Astrocyte (in vitro differentiated cells and primary cell): ENCODE results near the gene ARL15. TPM values are rescaled to one million over a fixed set of nuclear protein-coding genes. Genes with fewer than 3 reads are reported as not detected.

ENCODE experiments used
- DNase-seq: peaks from one replicate; pipeline ENCODE4 v3.0.0-alpha.2; 2010; ENCODE audit warnings: low read depth
- FAIRE-seq: peaks from 2 replicates; lab custom pipeline; 2011; peaks lifted over from hg19 to GRCh38; lab: Jason Lieb, UNC
- H2AFZ ChIP-seq: 2 replicates; pipeline ENCODE4 v1.6.0; 2012; ENCODE audit warnings: low read depth, low read length, inconsistent platforms
- H3K27ac ChIP-seq: 2 replicates; pipeline ENCODE4 v1.5.1; 2011; ENCODE audit warnings: low read depth, low read length, inconsistent platforms
- H3K27me3 ChIP-seq: 2 replicates; pipeline ENCODE4 v1.6.0; 2011; ENCODE audit warnings: low read length, inconsistent platforms; ENCODE audit not compliant: insufficient read depth
- H3K36me3 ChIP-seq: 2 replicates; pipeline ENCODE4 v1.5.1; 2011; ENCODE audit warnings: low read length, inconsistent platforms; ENCODE audit not compliant: insufficient read depth
- H3K4me1 ChIP-seq: 2 replicates; pipeline ENCODE4 v1.5.1; 2011; ENCODE audit warnings: low read length, inconsistent platforms; ENCODE audit not compliant: insufficient read depth
- H3K4me2 ChIP-seq: 2 replicates; pipeline ENCODE4 v1.6.0; 2012; ENCODE audit warnings: low read length, inconsistent platforms
- H3K4me3 ChIP-seq: 2 replicates; pipeline ENCODE4 v1.5.1; 2011; ENCODE audit warnings: low read depth, mild to moderate bottlenecking, low read length, inconsistent platforms; ENCODE audit not compliant: insufficient read depth
- H3K79me2 ChIP-seq: 2 replicates; pipeline ENCODE4 v1.6.0; 2012; ENCODE audit warnings: mild to moderate bottlenecking, low read length, inconsistent platforms; ENCODE audit not compliant: insufficient read depth
- H3K9ac ChIP-seq: 2 replicates; pipeline ENCODE4 v1.6.0; 2012; ENCODE audit warnings: mild to moderate bottlenecking, low read length, inconsistent platforms
- H3K9me3 ChIP-seq: 2 replicates; pipeline ENCODE4 v1.5.1; 2012; ENCODE audit warnings: low read depth, mild to moderate bottlenecking, low read length, inconsistent platforms; ENCODE audit not compliant: insufficient read depth
- H4K20me1 ChIP-seq: 2 replicates; pipeline ENCODE4 v1.6.0; 2012; ENCODE audit warnings: low read length, inconsistent platforms; ENCODE audit not compliant: insufficient read depth
- H3K27ac Mint-ChIP-seq: one replicate; pipeline ENCODE4 v1.8.0; 2021; ENCODE audit warnings: mild to moderate bottlenecking, mixed read lengths; ENCODE audit not compliant: unreplicated experiment
- H3K27me3 Mint-ChIP-seq: one replicate; pipeline ENCODE4 v1.8.0; 2021; ENCODE audit warnings: low read depth, mixed read lengths; ENCODE audit not compliant: unreplicated experiment
- H3K36me3 Mint-ChIP-seq: one replicate; pipeline ENCODE4 v1.8.0; 2021; ENCODE audit warnings: low read depth, mixed read lengths; ENCODE audit not compliant: unreplicated experiment
- H3K4me1 Mint-ChIP-seq: one replicate; pipeline ENCODE4 v1.8.0; 2021; ENCODE audit warnings: low read depth, mixed read lengths; ENCODE audit not compliant: unreplicated experiment
- H3K4me3 Mint-ChIP-seq: one replicate; pipeline ENCODE4 v1.8.0; 2021; ENCODE audit warnings: mild to moderate bottlenecking, moderate library complexity, mixed read lengths; ENCODE audit not compliant: unreplicated experiment
- H3K9me3 Mint-ChIP-seq: one replicate; pipeline ENCODE4 v1.8.0; 2021; ENCODE audit warnings: mild to moderate bottlenecking, mixed read lengths; ENCODE audit not compliant: unreplicated experiment
- EZH2 ChIP-seq: IDR thresholded peaks from 2 replicates; pipeline ENCODE4 v1.6.1; 2012; ENCODE audit warnings: mild to moderate bottlenecking, low read length, inconsistent platforms; ENCODE audit not compliant: insufficient read depth
- total RNA-seq: library from RNA; stranded (reverse); gene quantifications from 2 replicates; pipeline ENCODE4 v1.2.1, GENCODE V29; 2021
- TF ChIP-seq, protein P1 (sequence below): IDR thresholded peaks from 2 replicates; pipeline ENCODE4 v1.5.1; 2011; ENCODE audit warnings: low read depth, mild to moderate bottlenecking, inconsistent platforms, low read length, moderate library complexity; ENCODE audit not compliant: insufficient read depth

ARL15 gene
- total RNA-seq, 1 donor from 2014 or later: 29.1 TPM

DNA sequence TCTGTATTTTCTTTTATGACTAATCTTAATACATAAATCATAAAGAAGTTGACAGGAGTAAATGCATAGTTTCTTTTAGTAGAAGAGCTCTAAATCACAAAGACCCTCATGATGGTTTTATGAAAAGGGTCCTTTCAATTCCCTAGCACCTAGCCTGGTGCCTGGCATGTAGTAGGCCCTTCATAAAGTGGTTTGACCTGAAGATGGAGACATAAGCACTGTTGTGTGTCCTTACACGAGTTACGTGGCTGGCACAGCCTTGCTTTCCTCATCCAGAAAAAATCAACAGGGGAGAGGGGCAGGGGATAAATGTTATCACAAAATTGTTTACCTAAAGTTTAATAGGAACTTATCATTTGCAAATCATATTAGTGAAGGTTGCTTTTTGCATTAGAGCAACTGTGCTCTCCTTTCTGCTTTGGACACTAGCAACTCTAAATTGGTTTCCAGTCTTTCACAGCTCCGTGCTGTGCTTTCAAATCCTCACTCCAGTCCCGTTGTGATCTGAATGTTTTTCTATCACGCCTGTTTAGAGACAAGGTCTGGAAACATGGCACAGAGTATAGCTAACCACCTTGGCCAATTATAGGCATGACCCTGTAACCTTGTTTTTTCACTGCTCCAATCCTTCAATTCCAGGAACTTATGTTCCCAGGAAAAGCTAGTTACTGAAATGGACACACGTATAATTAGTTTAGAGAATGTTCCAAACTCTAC lies 55.7 kb downstream of the ARL15 start:
- no peak for FAIRE-seq

DNA sequence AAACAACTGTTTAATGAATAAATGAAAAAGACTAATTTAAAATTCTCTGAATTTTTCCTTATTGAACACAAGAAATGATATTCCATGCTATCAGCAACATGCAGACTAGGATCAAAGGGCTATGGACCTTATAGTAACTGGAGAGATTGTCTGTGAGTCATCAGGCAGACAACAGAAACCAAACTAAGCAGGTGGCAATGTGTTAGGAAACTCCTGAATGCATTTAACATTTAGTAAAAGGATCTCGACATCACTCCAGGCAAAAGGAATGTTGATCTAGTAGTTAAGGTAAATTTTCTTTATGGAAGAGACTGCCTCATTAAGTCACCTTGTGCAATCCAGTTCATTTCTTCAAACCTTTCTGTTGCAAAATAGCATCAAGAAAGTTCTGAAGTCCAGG lies 58.4 kb downstream of the ARL15 start:
- no peak for FAIRE-seq

More for the DNA sequence above, 55.7 kb downstream of the ARL15 start:
- Histone ChIP-seq H3K4me3 (no peak overlapping the region), H3K9me3 (no peaks in the 10 kb centered on the region), H3K4me1 (no peaks in the 10 kb centered on the region), H3K9ac (no peak overlapping the region), H3K36me3 (no peaks in the 10 kb centered on the region), H3K4me2 (peak overlapping the region; percentile 27), H3K79me2 (peaks cover 4% of the 10 kb centered on the region), H3K27ac (no peak overlapping the region), H3K27me3 (no peaks in the 10 kb centered on the region), H2AFZ (no peak overlapping the region), H4K20me1 (peaks cover 29% of the 10 kb centered on the region)
- DNase-seq: no peak
- Mint-ChIP-seq H3K27me3 (no peaks in the 10 kb centered on the region), H3K4me3 (no peak overlapping the region), H3K9me3 (no peaks in the 10 kb centered on the region), H3K36me3 (no peaks in the 10 kb centered on the region), H3K27ac (no peak overlapping the region), H3K4me1 (peaks cover 17% of the 10 kb centered on the region)
- TF ChIP-seq, protein P1, sequence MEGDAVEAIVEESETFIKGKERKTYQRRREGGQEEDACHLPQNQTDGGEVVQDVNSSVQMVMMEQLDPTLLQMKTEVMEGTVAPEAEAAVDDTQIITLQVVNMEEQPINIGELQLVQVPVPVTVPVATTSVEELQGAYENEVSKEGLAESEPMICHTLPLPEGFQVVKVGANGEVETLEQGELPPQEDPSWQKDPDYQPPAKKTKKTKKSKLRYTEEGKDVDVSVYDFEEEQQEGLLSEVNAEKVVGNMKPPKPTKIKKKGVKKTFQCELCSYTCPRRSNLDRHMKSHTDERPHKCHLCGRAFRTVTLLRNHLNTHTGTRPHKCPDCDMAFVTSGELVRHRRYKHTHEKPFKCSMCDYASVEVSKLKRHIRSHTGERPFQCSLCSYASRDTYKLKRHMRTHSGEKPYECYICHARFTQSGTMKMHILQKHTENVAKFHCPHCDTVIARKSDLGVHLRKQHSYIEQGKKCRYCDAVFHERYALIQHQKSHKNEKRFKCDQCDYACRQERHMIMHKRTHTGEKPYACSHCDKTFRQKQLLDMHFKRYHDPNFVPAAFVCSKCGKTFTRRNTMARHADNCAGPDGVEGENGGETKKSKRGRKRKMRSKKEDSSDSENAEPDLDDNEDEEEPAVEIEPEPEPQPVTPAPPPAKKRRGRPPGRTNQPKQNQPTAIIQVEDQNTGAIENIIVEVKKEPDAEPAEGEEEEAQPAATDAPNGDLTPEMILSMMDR: peak; percentile 22
- no peak for TF ChIP-seq EZH2

More for the DNA sequence above, 58.4 kb downstream of the ARL15 start:
- peaks cover 4% of the 10 kb centered on the region for H3K79me2 ChIP-seq
- no peak overlapping the region for H2AFZ ChIP-seq
- Mint-ChIP-seq H3K9me3 (no peaks in the 10 kb centered on the region), H3K4me3 (no peak overlapping the region), H3K27me3 (no peaks in the 10 kb centered on the region), H3K36me3 (no peaks in the 10 kb centered on the region), H3K4me1 (peaks cover 6% of the 10 kb centered on the region), H3K27ac (no peak overlapping the region)
- H3K9me3 ChIP-seq: no peaks in the 10 kb centered on the region
- H3K27me3 ChIP-seq: no peaks in the 10 kb centered on the region
- H3K4me2 ChIP-seq: no peak overlapping the region
- peak; percentile 29 for DNase-seq
- H3K27ac ChIP-seq: no peak overlapping the region
- no peak for TF ChIP-seq EZH2
- TF ChIP-seq, protein P1: no peak
- no peaks in the 10 kb centered on the region for H3K4me1 ChIP-seq
- H3K9ac ChIP-seq: no peak overlapping the region
- H3K36me3 ChIP-seq: no peaks in the 10 kb centered on the region
- no peak overlapping the region for H3K4me3 ChIP-seq
- peaks cover 20% of the 10 kb centered on the region for H4K20me1 ChIP-seq
